Spleen (tissue), 7 donors: ENCODE results near the gene DLX4.

Experiments used
- POLR2A ChIP-seq, 3 donors: fragments of 450-650 bp; IDR thresholded peaks; one replicate each; pipeline ENCODE4 v1.5.1; 2017; ENCODE audit warnings: antibody characterized with exemption in 3 of 3, mild to moderate bottlenecking in 1 of 3
- TF ChIP-seq, protein P1 (sequence below), 11 experiments: fragments of 200-600 bp in 7 of 11; fragments of 450-650 bp in 4 of 11; sonication (generic) in 4 of 11; IDR thresholded peaks in 8 of 11; conservative IDR thresholded peaks in 3 of 11; 1 replicate in 7 of 11; 2 replicates in 4 of 11; pipeline versions ENCODE4 v1.4.0 to v1.8.0; 2016 to 2021; ENCODE audit warnings: antibody characterized with exemption in 11 of 11, inconsistent platforms in 4 of 11, mild to moderate bottlenecking in 1 of 11
- donor health status: DM: no; HTN: no; CAD: no; lungs with moderate emphysema.
- donor health status: DM: no; HTN: no; CAD: no.
- donor health status: DM: no; HTN: no; CAD: no.

DNA sequence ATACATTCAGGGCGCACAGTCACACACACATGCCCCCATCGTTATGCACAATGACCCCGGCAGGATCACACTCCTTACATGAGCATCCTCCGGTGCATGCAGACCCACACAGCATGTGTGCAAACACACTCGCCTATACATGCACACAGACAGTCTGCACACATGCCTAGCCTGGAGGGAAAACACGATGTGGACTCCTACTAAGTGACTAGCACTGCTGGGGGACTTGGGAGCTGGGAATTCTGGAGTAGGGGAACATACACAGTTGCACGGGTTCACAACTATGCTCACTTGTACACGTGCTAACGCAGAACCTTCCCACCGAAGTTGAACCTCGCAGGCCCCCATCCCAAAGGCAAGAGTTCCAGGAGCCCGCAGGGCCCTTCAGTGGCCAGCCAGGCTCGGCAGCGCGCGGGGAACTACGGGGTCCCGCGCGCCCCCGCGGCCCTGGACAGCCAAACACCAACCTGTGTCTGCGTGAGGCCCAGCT, 24.0 kb downstream of the DLX4 start:
- TF ChIP-seq, protein P1, sequence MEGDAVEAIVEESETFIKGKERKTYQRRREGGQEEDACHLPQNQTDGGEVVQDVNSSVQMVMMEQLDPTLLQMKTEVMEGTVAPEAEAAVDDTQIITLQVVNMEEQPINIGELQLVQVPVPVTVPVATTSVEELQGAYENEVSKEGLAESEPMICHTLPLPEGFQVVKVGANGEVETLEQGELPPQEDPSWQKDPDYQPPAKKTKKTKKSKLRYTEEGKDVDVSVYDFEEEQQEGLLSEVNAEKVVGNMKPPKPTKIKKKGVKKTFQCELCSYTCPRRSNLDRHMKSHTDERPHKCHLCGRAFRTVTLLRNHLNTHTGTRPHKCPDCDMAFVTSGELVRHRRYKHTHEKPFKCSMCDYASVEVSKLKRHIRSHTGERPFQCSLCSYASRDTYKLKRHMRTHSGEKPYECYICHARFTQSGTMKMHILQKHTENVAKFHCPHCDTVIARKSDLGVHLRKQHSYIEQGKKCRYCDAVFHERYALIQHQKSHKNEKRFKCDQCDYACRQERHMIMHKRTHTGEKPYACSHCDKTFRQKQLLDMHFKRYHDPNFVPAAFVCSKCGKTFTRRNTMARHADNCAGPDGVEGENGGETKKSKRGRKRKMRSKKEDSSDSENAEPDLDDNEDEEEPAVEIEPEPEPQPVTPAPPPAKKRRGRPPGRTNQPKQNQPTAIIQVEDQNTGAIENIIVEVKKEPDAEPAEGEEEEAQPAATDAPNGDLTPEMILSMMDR (IDR thresholded peaks at IDR 0.05 in 8 of 11, conservative IDR thresholded peaks at IDR 0.05 in 3 of 11), result no peak
- TF ChIP-seq POLR2A (IDR thresholded peaks at IDR 0.05), result no peak
